GM23248 (cell line): ENCODE measurements around the gene FBLN2. TPM values are rescaled to one million over a fixed set of nuclear protein-coding genes. Genes with fewer than 3 reads are reported as not detected.

Experiments used
- DNase-seq: peaks from one replicate; pipeline ENCODE4 v3.0.0-alpha.2; 2015
- H2AFZ ChIP-seq: fragments of 200-600 bp; sonication (generic); 2 replicates; pipeline ENCODE4 v1.6.1; 2016; ENCODE audit warnings: antibody characterized with exemption
- H3F3A ChIP-seq: fragments of 200-600 bp; sonication (generic); 2 replicates; pipeline ENCODE4 v1.6.1; 2016; ENCODE audit warnings: mild to moderate bottlenecking, antibody characterized with exemption, mixed run types; ENCODE audit not compliant: insufficient read depth
- H3K27ac ChIP-seq: fragments of 200-600 bp; sonication (generic); 2 replicates; pipeline ENCODE4 v1.5.1; 2016; ENCODE audit warnings: mild to moderate bottlenecking
- H3K27me3 ChIP-seq: fragments of 200-600 bp; sonication (generic); replicated peaks from 2 replicates; pipeline ENCODE4 v1.6.1; 2016; ENCODE audit warnings: mild to moderate bottlenecking; ENCODE audit not compliant: insufficient read depth
- H3K36me3 ChIP-seq: fragments of 200-600 bp; sonication (generic); 2 replicates; pipeline ENCODE4 v1.6.1; 2016; ENCODE audit warnings: low read depth, mild to moderate bottlenecking
- H3K4me1 ChIP-seq: fragments of 200-600 bp; sonication (generic); 2 replicates; pipeline ENCODE4 v1.6.1; 2016; ENCODE audit warnings: mild to moderate bottlenecking; ENCODE audit not compliant: insufficient read depth
- H3K4me2 ChIP-seq: fragments of 200-600 bp; sonication (generic); one replicate; pipeline ENCODE4 v1.6.1; 2016; ENCODE audit warnings: mild to moderate bottlenecking; ENCODE audit not compliant: unreplicated experiment
- H3K4me3 ChIP-seq: fragments of 200-600 bp; sonication (generic); 2 replicates; pipeline ENCODE4 v1.5.1; 2016; ENCODE audit warnings: mild to moderate bottlenecking
- H3K79me2 ChIP-seq: fragments of 200-600 bp; sonication (generic); 2 replicates; pipeline ENCODE4 v1.6.1; 2016; ENCODE audit warnings: mild to moderate bottlenecking; ENCODE audit not compliant: insufficient read depth
- H3K9ac ChIP-seq: fragments of 200-600 bp; sonication (generic); 2 replicates; pipeline ENCODE4 v1.6.1; 2016; ENCODE audit warnings: mild to moderate bottlenecking
- H3K9me2 ChIP-seq: fragments of 200-600 bp; sonication (generic); 2 replicates; pipeline ENCODE4 v1.6.1; 2016; ENCODE audit warnings: mixed run types, mild to moderate bottlenecking, moderate library complexity; ENCODE audit not compliant: insufficient read depth
- H3K9me3 ChIP-seq: fragments of 200-600 bp; sonication (generic); one replicate; pipeline ENCODE4 v1.6.1; 2017; ENCODE audit warnings: low read depth
- H4K20me1 ChIP-seq: fragments of 200-600 bp; sonication (generic); 2 replicates; pipeline ENCODE4 v1.6.0; 2016; ENCODE audit not compliant: insufficient read depth
- EZH2 ChIP-seq: fragments of 200-600 bp; sonication (generic); IDR thresholded peaks from 2 replicates; pipeline ENCODE4 v1.6.1; 2018; ENCODE audit warnings: antibody characterized with exemption, mild to moderate bottlenecking; ENCODE audit not compliant: insufficient read depth, poor library complexity, severe bottlenecking
- EZH2phosphoT487 ChIP-seq: fragments of 200-600 bp; sonication (generic); IDR thresholded peaks from 2 replicates; pipeline ENCODE4 v1.6.1; 2018; ENCODE audit warnings: antibody characterized with exemption, moderate library complexity, mild to moderate bottlenecking, low read depth; ENCODE audit not compliant: insufficient read depth
- WGBS, 2 experiments: methylation state at CpG; one replicate each; pipeline ENCODE4 v1.1.6; 2015 to 2017; ENCODE audit warnings: low lambda C conversion rate in 2 of 2, low coverage in 1 of 2; ENCODE audit errors: missing lambda C conversion rate in 2 of 2; 5-methylcytosine and 5-hydroxymethylcytosine counted together
- in situ Hi-C: fragments of 300-500 bp; cut with MboI; formaldehyde crosslinking; loops from 2 replicates; pipeline ENCODE4 v1.15.0; 2020
- polyA plus RNA-seq: library from polyadenylated mRNA; unstranded; fragments of >200 nt; fragmentation: Nextera tagmentation; extraction: Ambion mirVana; gene quantifications from 2 replicates; pipeline ENCODE4 v1.2.1, GENCODE V29; 2016
- total RNA-seq: library from RNA; depleted of rRNA; stranded (reverse); fragments of >200 nt; shearing (Covaris generic); gene quantifications from 2 replicates; pipeline ENCODE4 v1.2.3, GENCODE V29; 2014

Gene FBLN2
- total and polyA plus RNA-seq, 2 experiments from 2014 or later = 447 to 636 TPM

- Histone ChIP-seq H3F3A (peaks cover 11% of the 10 kb centered on the region), H2AFZ (no peak overlapping the region), H3K4me2 (no peak overlapping the region), H3K79me2 (no peaks in the 10 kb centered on the region), H3K9ac (no peak overlapping the region), H3K4me1 (peaks cover 19% of the 10 kb centered on the region), H3K4me3 (no peak overlapping the region), H3K27me3 (no peaks in the 10 kb centered on the region), H4K20me1 (no peaks in the 10 kb centered on the region), H3K9me2 (no peaks in the 10 kb centered on the region), H3K27ac (no peak overlapping the region), H3K9me3 (no peaks in the 10 kb centered on the region), H3K36me3 (no peaks in the 10 kb centered on the region)
- WGBS, 2 experiments = 63 to 66% methylated on average over 24 to 25 of the region's 26 CpGs
- no peak for DNase-seq
- TF ChIP-seq EZH2phosphoT487 (no peak), EZH2 (no peak)
- in situ Hi-C loops = no loop called here
Observed at GRCh38 chr3:13515786-13516759, 32.9 kb upstream of the FBLN2 start.

DNA sequence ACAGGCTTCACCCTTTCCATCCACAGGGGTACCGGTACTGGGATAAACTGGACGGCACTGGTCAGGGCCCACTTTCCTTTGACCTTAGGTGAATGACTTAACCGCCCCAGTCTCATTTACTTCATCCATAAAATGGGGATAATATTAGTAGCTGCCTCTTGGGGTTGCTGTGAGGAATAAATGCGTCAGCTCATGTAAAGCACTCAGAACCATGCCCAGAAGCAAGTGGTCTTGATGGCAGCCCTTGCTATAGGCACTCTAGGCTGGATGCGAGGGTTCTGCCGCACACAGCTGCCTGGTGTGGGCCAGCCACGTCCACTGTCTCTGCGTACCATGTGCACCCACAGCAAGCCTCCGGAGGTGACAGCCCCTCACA lies 32.2 kb upstream of the FBLN2 start:
- Histone ChIP-seq H3K36me3 (no peaks in the 10 kb centered on the region), H3K9ac (no peak overlapping the region), H3K9me3 (no peaks in the 10 kb centered on the region), H2AFZ (no peak overlapping the region), H3K79me2 (no peaks in the 10 kb centered on the region), H3F3A (peaks cover 11% of the 10 kb centered on the region), H3K4me3 (no peak overlapping the region), H3K27me3 (no peaks in the 10 kb centered on the region), H4K20me1 (no peaks in the 10 kb centered on the region), H3K4me2 (no peak overlapping the region), H3K4me1 (peaks cover 19% of the 10 kb centered on the region), H3K9me2 (no peaks in the 10 kb centered on the region), H3K27ac (no peak overlapping the region)
- no peak for DNase-seq
- in situ Hi-C loops = no loop called here
- WGBS, 2 experiments = 64 to 72% methylated on average over 9 of the region's 9 CpGs
- TF ChIP-seq EZH2 (no peak), EZH2phosphoT487 (no peak)

DNA sequence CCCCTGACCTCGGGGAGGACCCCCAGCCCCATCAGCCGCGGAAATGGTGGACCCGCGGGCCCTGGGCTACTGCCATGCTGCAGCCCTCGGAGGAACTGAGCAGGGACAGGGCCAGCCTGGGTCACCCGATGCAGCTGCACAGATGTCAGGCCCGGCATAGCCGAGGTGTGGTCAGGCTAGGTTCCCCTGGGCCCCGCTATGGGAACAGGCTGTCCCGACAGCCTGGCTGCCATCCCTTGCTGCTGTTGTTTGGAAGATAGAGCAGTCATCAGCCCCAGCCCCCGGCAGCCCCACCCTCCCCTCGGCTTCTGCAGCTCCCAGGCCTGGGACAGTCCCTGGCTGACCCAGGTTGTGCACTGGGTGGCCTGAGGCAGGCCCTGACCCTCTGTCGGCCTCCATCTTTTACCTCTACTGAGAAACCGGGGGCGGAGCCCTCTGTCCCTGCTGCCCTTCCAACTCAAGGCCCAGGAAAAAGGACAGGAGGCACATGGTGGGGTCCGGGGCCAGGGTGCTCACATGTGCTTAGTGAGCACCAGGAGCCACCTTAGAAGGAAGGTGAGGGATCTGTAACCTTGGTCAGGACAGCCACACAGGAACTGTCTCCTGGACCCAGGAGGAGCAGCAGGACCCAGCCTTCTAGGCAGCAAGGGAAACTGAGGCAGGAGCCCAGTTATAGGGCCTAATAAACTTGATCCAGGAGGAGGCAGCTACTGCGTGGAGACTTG lies 31.5 kb upstream of the FBLN2 start:
- no peak overlapping the region for H3K9ac ChIP-seq
- WGBS, 2 experiments = 45 to 46% methylated on average over 16 to 18 of the region's 18 CpGs
- H3K4me2 ChIP-seq = no peak overlapping the region
- H3K79me2 ChIP-seq = no peaks in the 10 kb centered on the region
- H3K4me3 ChIP-seq = no peak overlapping the region
- DNase-seq = no peak
- H3K27ac ChIP-seq = no peak overlapping the region
- H3K9me2 ChIP-seq = no peaks in the 10 kb centered on the region
- H3F3A ChIP-seq = peaks cover 11% of the 10 kb centered on the region
- H3K4me1 ChIP-seq = peaks cover 19% of the 10 kb centered on the region
- H4K20me1 ChIP-seq = no peaks in the 10 kb centered on the region
- no peaks in the 10 kb centered on the region for H3K27me3 ChIP-seq
- H3K36me3 ChIP-seq = no peaks in the 10 kb centered on the region
- H2AFZ ChIP-seq = no peak overlapping the region
- no peaks in the 10 kb centered on the region for H3K9me3 ChIP-seq
- in situ Hi-C loops = no loop called here
- TF ChIP-seq EZH2phosphoT487 (no peak), EZH2 (no peak)

GRCh38 chr3:13518516-13518953 lies 30.4 kb upstream of the FBLN2 start:
- TF ChIP-seq EZH2 (no peak), EZH2phosphoT487 (no peak)
- no peak overlapping the region for H3K4me3 ChIP-seq
- H3K4me1 ChIP-seq = peaks cover 12% of the 10 kb centered on the region
- H3K79me2 ChIP-seq = no peaks in the 10 kb centered on the region
- H3F3A ChIP-seq = peaks cover 11% of the 10 kb centered on the region
- no peaks in the 10 kb centered on the region for H3K36me3 ChIP-seq
- H3K9me2 ChIP-seq = no peaks in the 10 kb centered on the region
- H3K27ac ChIP-seq = no peak overlapping the region
- no peaks in the 10 kb centered on the region for H3K9me3 ChIP-seq
- H3K27me3 ChIP-seq = no peaks in the 10 kb centered on the region
- H3K4me2 ChIP-seq = no peak overlapping the region
- no peak for DNase-seq
- H2AFZ ChIP-seq = no peak overlapping the region
- H4K20me1 ChIP-seq = no peaks in the 10 kb centered on the region
- WGBS, 2 experiments = 48 to 54% methylated on average over 14 to 15 of the region's 15 CpGs
- H3K9ac ChIP-seq = no peak overlapping the region
- in situ Hi-C loops = no loop called here
